GM19467 (cell line): ENCODE measurements around the gene POLR1C.
"Not testable (repeated sequence)": the region's sequence is repeated elsewhere in the genome, so short reads cannot be mapped to it uniquely, and the experiment has no call there.

Experiments
- ATAC-seq: cut with Tn5 transposase; IDR thresholded peaks from one replicate; pipeline ENCODE4 v1.9.1; 2021; ENCODE audit warnings: mild to moderate bottlenecking, moderate library complexity; ENCODE audit not compliant: unreplicated experiment

Gene POLR1C

DNA sequence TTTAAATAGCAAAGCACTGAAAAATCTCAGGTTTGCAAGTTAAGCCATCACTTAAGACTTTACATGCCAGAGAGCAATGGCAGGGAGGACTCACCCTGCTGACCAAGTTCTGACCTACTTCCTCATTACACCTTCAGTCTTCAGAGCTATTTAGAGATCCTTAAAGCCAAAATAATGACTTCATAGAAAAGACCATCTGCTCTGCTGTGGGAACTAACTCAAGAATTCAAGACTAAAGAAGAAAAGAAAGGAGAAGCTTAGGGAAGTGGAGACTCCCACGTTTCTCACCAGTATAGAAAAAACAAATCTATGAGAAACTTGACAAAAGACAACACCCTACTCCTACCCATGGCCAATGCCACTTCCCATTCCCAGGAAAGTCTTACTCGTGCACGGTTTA lies 30.3 kb downstream of the POLR1C start:
- no peak for ATAC-seq

DNA sequence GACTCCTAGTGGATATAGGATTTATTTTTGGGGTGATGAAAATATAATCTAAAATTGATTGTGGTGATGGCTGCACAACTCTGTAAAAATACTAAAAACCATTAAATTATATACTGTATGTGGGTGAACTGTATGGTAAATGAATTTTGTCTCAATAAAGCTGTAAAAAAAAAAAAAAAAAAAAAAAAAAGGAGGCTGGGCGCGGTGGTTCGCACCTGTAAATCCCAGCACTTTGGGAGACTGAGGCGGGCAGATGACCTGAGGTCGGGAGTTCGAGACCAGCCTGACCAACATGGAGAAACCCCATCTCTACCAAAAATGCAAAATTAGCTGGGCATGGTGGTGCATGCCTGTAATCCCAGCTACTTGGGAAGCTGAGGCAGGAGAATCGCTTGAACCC lies 40.7 kb downstream of the POLR1C start:
- ATAC-seq: not testable (repeated sequence)

DNA sequence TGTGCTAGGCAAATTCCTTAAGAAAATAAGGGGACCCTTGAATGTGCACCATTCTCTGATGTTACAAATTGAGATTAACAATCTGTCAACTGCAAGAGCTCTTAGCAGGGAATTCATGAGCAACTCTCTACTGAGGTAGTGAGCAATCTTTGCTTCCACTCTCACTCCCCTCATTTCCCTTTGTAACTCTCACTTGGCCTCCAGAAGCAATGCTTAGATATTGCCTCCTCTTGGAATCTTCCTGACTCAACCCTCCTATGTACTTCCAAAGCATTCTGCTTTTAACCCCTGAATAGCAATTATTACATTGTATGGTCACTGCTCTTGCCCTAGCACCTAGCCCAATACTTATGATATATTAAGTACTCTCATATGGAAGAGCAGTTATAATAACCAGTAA lies 42.4 kb downstream of the POLR1C start:
- no peak for ATAC-seq

DNA sequence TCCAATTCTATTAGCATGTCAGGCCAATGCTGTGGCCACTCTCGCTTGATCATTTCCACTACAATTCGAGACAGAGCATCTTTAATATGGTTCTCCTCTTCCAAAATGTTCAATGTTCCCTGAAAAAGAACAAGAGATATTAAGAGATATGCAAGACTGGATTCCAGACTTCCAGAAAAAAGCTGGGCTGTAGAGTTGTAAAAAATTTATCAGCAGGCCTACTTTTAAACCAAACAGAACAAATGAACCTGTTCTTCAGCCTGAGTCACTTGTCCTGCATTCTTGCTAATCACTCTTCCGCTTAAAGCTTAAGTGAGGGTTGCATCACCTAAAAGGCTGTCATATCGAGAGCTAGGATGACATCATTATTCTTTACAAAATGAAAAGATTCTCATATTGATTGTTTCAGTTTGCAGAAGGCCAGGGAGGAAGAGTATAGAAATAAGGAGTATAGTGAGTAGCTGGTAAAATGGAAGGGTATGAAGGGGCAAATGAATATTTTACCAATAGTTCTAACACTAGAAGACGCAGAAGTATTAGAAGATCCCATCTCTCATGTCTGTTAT lies 54.1 kb downstream of the POLR1C start:
- no peak for ATAC-seq
